IPS-18c (cell line): ENCODE measurements around the gene SMOC2.
"Not testable (repeated sequence)": the region's sequence is repeated elsewhere in the genome, so short reads cannot be mapped to it uniquely, and the experiment has no call there.

ENCODE experiments used
- H3K4me3 ChIP-seq: 2 replicates; pipeline ENCODE4 v1.7.0; 2013; ENCODE audit warnings: low read depth, mild to moderate bottlenecking, low read length, moderate library complexity; ENCODE audit not compliant: insufficient read depth
- H3K9me3 ChIP-seq: one replicate; pipeline ENCODE4 v1.6.1; 2013; ENCODE audit warnings: mild to moderate bottlenecking, low read length, moderate library complexity; ENCODE audit not compliant: control insufficient read depth, insufficient read depth

The SMOC2 gene

GRCh38 chr6:168609026-168609685 is 168.2 kb downstream of the SMOC2 start:
- Histone ChIP-seq H3K4me3 (no peak overlapping the region), H3K9me3 (peaks cover 3% of the 10 kb centered on the region)

- Histone ChIP-seq H3K4me3 (no peak overlapping the region), H3K9me3 (peaks cover 6% of the 10 kb centered on the region)
Measured at GRCh38 chr6:168609914-168610490, 169.0 kb downstream of the SMOC2 start.

DNA sequence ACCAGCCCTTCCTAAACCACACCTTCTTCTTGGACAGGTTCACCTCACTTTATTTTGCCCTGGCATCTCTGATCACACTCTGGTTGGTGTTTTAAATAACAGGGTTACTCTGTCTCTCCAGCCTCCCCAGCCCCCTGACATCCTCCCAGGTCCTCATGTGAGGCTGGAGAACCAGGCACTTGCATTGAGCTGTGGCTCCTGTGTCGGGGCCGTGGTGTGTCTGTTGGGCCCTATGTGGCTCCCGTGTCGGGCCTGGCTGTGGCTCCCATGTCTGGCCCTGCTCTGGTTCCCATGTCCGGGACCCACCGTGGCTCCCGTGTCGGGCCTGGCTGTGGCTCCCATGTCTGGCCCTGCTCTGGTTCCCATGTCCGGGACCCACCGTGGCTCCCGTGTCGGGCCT is 170.0 kb downstream of the SMOC2 start:
- not testable (repeated sequence) for H3K4me3 ChIP-seq

GRCh38 chr6:168611691-168612090 is 170.7 kb downstream of the SMOC2 start:
- peaks cover 9% of the 10 kb centered on the region for H3K9me3 ChIP-seq
- H3K4me3 ChIP-seq = no peak overlapping the region

More for the DNA sequence above, 170.0 kb downstream of the SMOC2 start:
- H3K9me3 ChIP-seq = not testable (repeated sequence)

DNA sequence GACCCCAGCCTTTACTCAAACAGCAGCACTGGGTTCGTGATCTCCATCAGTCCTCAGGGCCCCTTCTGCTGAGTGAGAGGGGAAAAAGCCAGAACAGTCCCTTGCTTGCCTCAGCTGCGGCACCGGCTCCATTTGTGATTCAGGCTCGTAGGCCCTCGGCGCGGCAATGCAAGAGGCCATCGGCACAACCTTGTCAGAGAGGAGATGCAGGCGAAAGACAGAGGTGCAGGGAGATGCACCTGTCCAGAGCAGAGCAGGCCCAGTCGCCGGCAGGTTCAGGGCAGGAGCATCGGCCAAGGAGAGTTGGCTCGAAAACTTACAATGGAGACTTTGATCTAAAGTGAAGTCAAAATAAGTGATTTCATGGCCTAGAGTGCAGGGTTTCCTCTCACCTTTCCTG is 171.6 kb downstream of the SMOC2 start:
- Histone ChIP-seq H3K4me3 (no peak overlapping the region), H3K9me3 (peaks cover 9% of the 10 kb centered on the region)

DNA sequence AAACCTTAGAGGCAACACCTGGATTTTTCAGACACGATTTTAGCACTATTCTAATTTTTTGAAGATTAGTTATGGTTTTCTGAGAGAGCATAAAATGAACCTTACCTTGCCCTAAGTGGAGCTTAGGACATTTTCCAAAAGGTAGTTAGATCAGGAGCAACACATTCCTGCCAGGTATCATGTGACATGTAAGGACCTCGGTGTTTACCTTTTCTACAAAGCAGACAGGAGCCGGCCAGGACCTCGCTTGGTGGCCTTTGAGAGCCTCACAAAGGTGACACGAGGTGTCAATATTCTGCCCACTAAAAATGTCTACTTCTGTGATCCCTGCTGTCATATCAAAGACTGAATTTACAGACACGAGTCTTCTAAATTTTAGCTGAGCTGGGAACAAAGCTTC is 174.9 kb downstream of the SMOC2 start:
- Histone ChIP-seq H3K4me3 (no peak overlapping the region), H3K9me3 (peaks cover 9% of the 10 kb centered on the region)

GRCh38 chr6:168616816-168617765 is 176.1 kb downstream of the SMOC2 start:
- H3K4me3 ChIP-seq = no peak overlapping the region
- H3K9me3 ChIP-seq = peaks cover 9% of the 10 kb centered on the region

GRCh38 chr6:168618546-168619315 is 177.7 kb downstream of the SMOC2 start:
- Histone ChIP-seq H3K4me3 (no peak overlapping the region), H3K9me3 (peaks cover 9% of the 10 kb centered on the region)

DNA sequence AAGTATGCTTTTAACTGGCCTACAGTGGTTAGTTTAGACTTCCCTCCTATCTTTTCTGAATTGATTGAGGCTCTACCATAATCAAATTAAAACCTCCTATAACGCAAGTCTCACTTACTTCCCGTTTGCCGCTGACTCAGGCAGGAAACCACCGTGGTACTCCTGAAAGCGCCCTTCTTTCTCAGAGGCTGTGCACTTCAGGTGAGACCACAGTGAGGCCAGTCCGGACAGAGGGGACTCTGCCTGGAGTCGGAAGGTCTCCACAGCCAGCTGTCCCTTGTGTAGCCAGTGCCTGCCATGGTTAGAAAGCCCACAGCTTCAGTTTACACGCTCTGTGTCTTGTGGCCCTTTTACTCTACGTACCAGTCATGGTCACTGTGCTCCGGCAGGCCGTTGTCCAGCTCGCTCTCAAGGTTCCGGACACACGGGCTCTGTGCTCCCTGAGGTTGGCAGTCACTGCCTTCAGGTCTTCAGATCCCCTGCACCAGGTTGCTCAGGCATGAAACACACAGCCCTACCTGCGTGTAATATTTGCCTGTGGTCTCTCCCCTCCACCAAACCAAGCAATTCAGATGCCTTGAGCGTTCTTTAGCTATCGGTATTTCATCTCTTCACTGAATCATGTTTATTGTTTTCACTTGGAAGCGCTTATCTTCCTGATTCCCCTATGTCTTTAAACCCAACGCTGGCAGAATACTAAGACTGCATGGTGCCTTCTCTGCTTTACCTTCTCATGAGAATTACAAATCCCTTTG is 178.8 kb downstream of the SMOC2 start:
- H3K9me3 ChIP-seq = peaks cover 4% of the 10 kb centered on the region

DNA sequence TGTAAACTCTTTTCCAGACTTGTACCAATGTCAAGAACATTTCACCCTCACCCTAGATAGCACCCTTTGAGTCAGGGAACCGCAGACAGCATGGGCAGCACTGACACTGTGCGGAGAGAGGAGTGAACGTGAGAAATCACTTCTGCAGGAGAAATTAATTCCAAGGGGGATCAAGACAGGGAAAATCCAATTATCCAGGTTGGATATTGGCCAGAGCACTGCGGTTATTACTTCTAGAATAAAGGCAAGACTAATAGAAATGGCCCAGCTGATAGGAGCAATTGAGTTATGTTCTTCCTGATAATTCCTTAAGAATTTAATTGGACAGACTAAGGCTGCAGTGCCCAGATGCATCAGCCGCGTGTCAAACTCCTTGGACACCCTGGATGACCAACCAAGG is 179.6 kb downstream of the SMOC2 start:
- H3K4me3 ChIP-seq = no peak overlapping the region
- peaks cover under 1% of the 10 kb centered on the region for H3K9me3 ChIP-seq

More for the DNA sequence above, 178.8 kb downstream of the SMOC2 start:
- no peak overlapping the region for H3K4me3 ChIP-seq

- Histone ChIP-seq H3K9me3 (no peaks in the 10 kb centered on the region), H3K4me3 (no peak overlapping the region)
Measured at GRCh38 chr6:168623736-168624135, 182.8 kb downstream of the SMOC2 start.

GRCh38 chr6:168624540-168624939 is 183.6 kb downstream of the SMOC2 start:
- H3K4me3 ChIP-seq = no peak overlapping the region
- no peaks in the 10 kb centered on the region for H3K9me3 ChIP-seq

- Histone ChIP-seq H3K9me3 (no peaks in the 10 kb centered on the region), H3K4me3 (no peak overlapping the region)
Measured at GRCh38 chr6:168624948-168625347, 184.0 kb downstream of the SMOC2 start.

DNA sequence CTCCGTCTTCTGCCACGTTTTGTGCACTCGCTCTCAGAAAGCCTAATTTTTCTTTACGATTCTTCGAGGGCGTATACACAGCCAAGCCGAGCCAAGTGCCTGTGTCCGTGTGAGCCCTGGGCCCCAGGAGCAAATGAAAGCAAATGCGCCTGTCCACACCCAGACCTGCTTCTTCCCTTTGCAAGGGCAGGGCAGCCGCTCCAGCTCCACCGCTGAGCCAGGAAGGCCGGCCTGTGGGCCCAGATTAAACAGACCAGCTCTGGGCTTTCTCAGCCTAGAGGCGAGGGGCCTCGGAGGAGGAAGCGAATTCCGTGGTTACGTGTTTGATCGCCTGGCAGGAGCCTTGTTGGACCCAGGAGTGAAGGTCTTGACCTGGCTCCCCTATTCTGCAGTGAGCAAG is 184.6 kb downstream of the SMOC2 start:
- Histone ChIP-seq H3K9me3 (no peaks in the 10 kb centered on the region), H3K4me3 (no peak overlapping the region)

DNA sequence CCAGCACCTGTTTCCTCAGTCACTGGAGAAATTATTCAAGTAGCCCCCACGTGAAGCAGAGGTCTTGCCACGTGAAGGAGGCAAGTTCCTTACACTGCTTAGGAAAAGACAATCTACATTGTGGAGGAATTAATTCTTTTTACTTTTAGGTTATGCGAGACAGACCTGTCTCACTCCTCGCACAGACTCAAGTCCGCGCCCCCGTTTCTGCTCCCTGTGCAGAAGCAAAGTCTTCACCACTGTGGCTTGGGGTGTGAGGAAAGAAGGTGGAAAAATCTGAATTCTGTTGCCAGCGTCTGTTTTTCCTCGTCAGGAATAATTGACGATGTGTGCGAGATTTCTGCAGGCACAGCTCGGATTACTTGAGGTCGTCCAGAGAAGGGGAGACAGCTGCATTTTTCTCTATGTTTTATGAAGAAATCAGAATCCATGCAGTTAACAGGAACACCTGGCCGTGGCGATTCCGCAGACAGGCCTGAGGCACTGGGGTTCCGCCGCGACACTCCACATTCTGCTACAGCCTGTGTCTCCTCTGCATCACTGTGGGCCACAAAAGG is 185.1 kb downstream of the SMOC2 start:
- Histone ChIP-seq H3K4me3 (no peak overlapping the region), H3K9me3 (no peaks in the 10 kb centered on the region)

DNA sequence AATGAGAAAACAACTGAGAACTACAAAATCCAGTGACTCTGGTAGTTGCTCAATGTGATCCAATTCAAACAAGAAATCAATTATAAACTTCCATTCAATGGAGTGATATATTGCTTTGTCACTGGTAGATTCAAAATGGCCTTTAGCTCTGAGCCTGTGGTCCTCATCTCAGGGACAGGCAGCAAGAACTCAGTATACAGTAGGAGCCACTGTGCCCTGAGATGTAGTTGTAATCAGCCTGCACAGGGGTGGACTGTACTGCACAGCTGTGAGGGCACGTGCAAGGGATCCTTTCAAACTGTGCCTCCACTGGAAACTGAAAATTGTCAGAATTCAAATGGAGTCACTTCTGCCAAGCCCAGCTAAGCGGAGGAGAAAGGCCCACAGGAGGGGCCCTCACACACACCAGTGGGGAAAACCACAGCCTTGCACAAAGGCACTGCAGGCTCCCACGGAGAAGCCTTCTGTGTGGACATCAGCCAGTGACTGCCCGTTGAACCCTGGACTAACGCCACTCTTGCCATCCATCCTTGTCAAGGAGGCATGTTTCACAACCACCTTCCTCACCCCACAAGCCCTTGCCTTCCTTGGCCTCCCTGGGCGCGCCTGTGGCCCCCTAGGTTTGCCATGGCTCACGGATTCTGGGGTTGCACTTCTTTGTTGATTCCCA is 186.7 kb downstream of the SMOC2 start:
- no peak overlapping the region for H3K4me3 ChIP-seq
- no peaks in the 10 kb centered on the region for H3K9me3 ChIP-seq
